GM18867 (cell line): ENCODE measurements around the gene CCDC40.

Source experiments
- ATAC-seq: cut with Tn5 transposase; IDR thresholded peaks from one replicate; pipeline ENCODE4 v1.9.1; 2021; ENCODE audit warnings: mild to moderate bottlenecking, moderate library complexity; ENCODE audit not compliant: unreplicated experiment

The CCDC40 gene

GRCh38 chr17:80110927-80111701, 74.7 kb downstream of the CCDC40 start:
- ATAC-seq: no peak

- no peak for ATAC-seq
These were observed 75.4 kb downstream of the CCDC40 start for GRCh38 chr17:80111702-80112470.

GRCh38 chr17:80112471-80113032, 76.1 kb downstream of the CCDC40 start:
- no peak for ATAC-seq

GRCh38 chr17:80113033-80113484, 76.6 kb downstream of the CCDC40 start:
- no peak for ATAC-seq

GRCh38 chr17:80114758-80115157, 78.3 kb downstream of the CCDC40 start:
- ATAC-seq: no peak

- no peak for ATAC-seq
These were observed 78.7 kb downstream of the CCDC40 start for GRCh38 chr17:80115159-80115558.

- ATAC-seq: no peak
These were observed 80.0 kb downstream of the CCDC40 start for GRCh38 chr17:80116276-80116920.

GRCh38 chr17:80116921-80117380, 80.5 kb downstream of the CCDC40 start:
- ATAC-seq: no peak

- ATAC-seq: no peak
These were observed 81.3 kb downstream of the CCDC40 start for GRCh38 chr17:80117491-80118401.

GRCh38 chr17:80118601-80119270, 82.3 kb downstream of the CCDC40 start:
- ATAC-seq: no peak

GRCh38 chr17:80119271-80119791, 82.9 kb downstream of the CCDC40 start:
- no peak for ATAC-seq

- ATAC-seq: no peak
These were observed 83.4 kb downstream of the CCDC40 start for GRCh38 chr17:80119839-80120238.

- ATAC-seq: no peak
These were observed 85.7 kb downstream of the CCDC40 start for GRCh38 chr17:80122026-80122575.

GRCh38 chr17:80122926-80123505, 86.6 kb downstream of the CCDC40 start:
- ATAC-seq: no peak

- ATAC-seq: no peak
These were observed 87.3 kb downstream of the CCDC40 start for GRCh38 chr17:80123791-80124190.

- no peak for ATAC-seq
These were observed 88.0 kb downstream of the CCDC40 start for GRCh38 chr17:80124351-80124981.

- no peak for ATAC-seq
These were observed 89.4 kb downstream of the CCDC40 start for GRCh38 chr17:80125656-80126448.

GRCh38 chr17:80126449-80126715, 89.9 kb downstream of the CCDC40 start:
- no peak for ATAC-seq
